ENCODE measurements around the gene SHLD1. TPM values are rescaled to one million over a fixed set of nuclear protein-coding genes. Genes with fewer than 3 reads are reported as not detected.

Gene SHLD1
- 5.3 TPM for total RNA-seq

GRCh38 chr20:5749952-5750779 lies at the start of gene SHLD1:
Gene SHLD1 (plus strand): TSS chr20:5750401. CDS start chr20:5772866, 22,465 bp downstream.

Small RNA genes lying within 50 kb of the gene (small RNA-seq; reads per million reads assigned to genes)
- gene RNU1-55P (ENCODE audit: low replicate concordance), result 0.15 reads per million

Other genes with a start within 250 kb of the SHLD1 start
- 63.5 TPM for gene GPCPD1, start 139.4 kb upstream of the SHLD1 start, total RNA-seq
- gene CHGB, start 161.1 kb downstream of the SHLD1 start, total RNA-seq, result 29.4 TPM
- gene TRMT6, start 200.1 kb downstream of the SHLD1 start, total RNA-seq, result 6.9 TPM
- gene MCM8, start 200.3 kb downstream of the SHLD1 start, total RNA-seq, result 5.9 TPM

Data from parietal lobe (tissue), 2 donors.